GM19372 (cell line): ENCODE measurements around the gene DGAT2.

ENCODE experiments used
- ATAC-seq: cut with Tn5 transposase; IDR thresholded peaks from one replicate; pipeline ENCODE4 v1.9.1; 2021; ENCODE audit warnings: mild to moderate bottlenecking, low read depth, moderate library complexity; ENCODE audit not compliant: unreplicated experiment

The DGAT2 gene

DNA sequence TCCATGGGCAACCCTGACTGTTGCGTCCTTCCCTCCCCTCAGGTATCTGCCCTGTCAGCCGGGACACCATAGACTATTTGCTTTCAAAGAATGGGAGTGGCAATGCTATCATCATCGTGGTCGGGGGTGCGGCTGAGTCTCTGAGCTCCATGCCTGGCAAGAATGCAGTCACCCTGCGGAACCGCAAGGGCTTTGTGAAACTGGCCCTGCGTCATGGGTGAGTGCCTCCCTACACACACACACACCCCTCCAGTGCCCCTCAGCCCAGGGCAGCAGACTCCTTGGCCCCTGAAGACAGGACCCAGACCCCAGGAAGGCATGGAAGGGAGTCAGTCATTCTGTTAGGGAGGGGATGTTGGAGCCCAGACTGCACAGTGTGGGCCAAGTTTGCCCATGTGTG lies 28.5 kb downstream of the DGAT2 start:
- ATAC-seq = no peak

- ATAC-seq = no peak
Observed at GRCh38 chr11:75797792-75798191, 29.2 kb downstream of the DGAT2 start.

- no peak for ATAC-seq
Observed at GRCh38 chr11:75800136-75800675, 31.6 kb downstream of the DGAT2 start.

DNA sequence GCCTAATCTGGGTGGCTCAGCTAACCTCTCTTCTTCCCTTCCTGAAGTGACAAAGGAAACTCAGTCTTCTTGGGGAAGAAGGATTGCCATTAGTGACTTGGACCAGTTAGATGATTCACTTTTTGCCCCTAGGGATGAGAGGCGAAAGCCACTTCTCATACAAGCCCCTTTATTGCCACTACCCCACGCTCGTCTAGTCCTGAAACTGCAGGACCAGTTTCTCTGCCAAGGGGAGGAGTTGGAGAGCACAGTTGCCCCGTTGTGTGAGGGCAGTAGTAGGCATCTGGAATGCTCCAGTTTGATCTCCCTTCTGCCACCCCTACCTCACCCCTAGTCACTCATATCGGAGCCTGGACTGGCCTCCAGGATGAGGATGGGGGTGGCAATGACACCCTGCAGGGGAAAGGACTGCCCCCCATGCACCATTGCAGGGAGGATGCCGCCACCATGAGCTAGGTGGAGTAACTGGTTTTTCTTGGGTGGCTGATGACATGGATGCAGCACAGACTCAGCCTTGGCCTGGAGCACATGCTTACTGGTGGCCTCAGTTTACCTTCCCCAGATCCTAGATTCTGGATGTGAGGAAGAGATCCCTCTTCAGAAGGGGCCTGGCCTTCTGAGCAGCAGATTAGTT lies 32.3 kb downstream of the DGAT2 start:
- no peak for ATAC-seq

DNA sequence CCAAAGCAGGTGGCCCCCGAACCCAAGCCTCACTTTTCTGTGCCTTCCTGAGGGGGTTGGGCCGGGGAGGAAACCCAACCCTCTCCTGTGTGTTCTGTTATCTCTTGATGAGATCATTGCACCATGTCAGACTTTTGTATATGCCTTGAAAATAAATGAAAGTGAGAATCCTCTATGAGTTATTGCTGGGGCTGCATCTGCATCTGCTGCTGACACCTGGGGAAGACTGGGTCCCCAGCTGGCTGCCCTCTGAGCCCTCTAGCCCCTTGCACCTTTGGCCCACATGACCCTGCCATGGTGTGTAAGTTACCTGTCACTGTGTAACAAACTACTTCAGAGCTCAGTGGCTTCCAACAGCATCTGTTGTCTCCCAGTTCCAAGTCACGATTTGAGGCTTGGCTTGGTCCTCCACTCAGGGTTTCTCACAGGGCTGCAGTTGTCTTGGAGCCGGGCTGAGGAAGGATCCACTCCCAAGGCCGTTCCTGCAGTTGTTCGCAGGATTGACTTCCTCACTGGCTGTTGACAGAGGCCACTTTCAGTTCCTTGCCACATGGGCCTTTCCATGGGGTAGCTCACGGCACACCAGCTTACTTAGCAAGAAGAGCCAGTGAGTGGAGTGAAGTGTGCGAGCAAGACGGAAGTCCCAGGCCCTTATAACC lies 32.9 kb downstream of the DGAT2 start:
- no peak for ATAC-seq

DNA sequence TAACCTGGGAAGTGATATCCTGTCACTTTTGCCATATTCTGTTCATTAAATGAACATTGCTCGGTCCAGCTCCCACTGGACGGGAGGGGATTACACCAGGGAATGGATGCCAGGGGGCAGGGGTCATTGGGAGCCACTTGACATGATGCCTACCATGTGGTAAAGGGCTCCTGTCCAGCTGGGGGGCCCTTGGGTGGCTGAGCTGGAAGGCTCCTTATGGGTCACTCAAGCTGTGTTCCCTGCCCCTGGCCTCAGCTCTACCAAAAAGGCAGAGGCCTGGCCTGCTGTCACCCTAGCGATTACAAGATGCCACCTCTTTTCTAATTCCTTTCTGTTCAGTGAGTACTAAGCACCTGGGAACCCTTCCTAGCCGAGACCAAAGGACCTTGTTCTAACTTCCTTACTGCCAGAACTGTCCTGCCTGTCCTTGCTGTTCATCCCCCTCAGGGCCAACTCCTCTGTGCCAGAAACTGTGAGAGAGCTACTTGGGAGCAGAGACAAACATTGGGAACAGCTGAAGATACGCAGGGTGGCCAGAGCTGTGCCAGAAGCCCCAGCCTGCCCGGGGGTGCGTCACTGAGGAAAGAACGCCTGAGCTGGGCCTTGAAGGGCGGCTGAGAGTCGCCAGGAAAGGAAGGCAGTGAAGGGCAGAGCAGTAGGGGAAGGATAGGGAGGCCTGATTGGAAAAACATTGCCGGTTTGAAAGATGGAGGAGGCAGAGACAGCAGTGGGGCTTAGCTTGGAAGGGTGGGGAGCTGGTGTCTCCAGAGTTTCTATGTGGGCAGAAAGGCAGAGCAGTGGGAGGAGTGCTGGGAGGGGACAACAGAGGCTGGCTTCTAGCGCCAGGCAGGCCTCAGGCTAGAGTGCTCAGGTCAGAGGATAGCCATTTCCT lies 33.7 kb downstream of the DGAT2 start:
- no peak for ATAC-seq

DNA sequence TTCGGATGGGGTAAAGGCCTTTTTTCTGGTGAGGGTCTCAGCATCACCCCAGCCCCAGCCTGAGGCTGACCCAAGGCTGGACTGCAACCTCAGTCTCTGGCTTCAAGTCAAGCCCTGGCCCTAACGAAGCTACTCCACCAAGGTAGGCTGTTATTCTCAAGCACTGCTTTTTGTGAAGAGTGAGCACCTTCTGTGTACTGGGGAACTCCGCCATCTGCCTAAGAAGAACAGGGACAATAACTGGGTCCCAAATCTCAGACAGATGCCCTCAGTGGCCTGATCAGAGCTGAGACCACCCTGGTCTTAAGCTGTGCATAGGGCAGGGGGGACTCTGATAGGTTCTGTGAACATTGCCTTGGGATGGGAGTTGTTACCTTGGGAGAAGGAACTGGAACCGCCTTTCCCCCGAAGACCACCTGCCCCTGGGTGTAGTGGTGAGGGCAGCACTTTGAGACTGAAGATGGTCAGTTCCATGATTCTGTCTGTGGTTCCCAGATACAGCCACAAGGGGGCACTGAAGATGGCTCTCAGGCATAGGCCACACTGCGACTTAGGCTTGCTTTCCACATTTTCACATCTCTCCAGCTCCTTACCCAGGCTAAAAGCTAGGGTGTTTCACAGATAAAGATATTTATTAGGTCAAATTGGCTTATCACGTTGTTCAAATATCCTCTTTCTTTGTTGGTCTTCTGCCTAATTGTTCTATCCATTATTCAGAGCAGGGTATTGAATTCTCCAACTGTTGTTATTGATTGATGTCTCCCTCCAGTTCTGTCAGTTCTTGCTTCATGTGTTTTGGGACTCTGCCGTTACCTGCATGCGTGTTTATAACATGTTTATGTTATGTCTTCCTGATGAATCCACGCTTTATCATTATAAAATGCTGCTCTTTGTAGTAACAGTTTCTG lies 34.6 kb downstream of the DGAT2 start:
- ATAC-seq = peak; percentile 61

DNA sequence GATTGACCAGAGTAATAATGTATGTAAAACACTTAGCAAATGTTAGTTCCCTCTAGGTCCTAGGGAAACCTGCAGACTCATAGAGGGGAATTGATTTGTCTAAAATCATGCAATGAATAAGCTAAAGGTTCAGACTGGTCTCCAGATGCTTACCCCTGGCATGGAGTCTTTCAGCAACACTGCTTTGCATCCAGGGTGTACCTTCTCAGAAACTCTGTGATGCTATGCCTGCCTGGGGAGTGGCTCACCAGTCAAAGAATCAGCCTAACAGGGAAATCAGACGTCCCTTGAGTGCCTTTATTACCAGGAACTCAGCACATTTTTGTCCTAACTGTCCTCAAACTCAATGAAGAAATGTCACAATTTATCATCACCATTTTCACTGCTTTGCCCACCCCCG lies 40.5 kb downstream of the DGAT2 start:
- no peak for ATAC-seq

DNA sequence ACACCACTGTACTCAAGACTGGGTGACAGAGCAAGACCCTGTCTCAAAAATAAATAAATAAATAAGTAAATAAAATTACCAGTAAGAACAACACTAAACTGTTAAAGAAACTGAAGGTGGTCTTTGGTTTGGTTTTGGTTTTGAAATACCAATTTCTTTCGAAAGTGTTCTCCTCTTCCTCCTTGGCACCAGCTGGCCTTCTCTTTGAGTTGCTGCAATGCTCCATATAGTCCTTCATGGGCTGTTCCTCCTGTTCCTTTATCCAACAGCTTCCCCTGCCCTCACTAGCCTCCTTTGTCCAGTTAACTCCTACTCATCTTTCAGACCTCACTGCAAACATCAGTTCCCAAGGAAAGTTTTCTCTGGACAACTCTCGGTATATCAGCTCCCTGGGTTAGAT lies 41.4 kb downstream of the DGAT2 start:
- no peak for ATAC-seq

GRCh38 chr11:75810637-75811390 lies 42.2 kb downstream of the DGAT2 start:
- no peak for ATAC-seq

GRCh38 chr11:75811485-75811884 lies 42.9 kb downstream of the DGAT2 start:
- ATAC-seq = no peak

DNA sequence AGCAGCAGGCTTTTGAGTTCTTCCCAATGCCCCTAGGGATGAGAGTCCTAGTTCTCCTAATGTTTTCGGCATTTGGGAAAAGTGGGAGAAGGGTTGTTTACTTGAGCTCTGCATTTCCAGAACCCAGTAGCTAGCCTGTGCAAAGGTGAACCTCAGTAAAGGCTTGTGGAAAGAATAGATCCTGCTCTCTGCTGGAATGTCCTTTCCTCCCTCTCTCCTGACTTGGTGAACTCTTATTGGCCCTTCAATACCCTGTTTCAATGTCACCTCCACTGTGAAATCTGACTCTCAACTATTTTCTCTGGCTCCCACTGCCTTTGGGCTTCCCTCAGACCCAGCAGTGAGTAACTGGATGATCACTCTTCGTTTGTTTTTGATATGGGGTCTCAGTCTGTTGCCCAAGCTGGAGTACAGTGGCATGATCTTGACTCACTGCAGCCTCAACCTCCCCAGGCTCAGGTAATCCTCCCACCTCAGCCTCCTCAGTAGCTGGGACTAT lies 44.0 kb downstream of the DGAT2 start:
- ATAC-seq = no peak

DNA sequence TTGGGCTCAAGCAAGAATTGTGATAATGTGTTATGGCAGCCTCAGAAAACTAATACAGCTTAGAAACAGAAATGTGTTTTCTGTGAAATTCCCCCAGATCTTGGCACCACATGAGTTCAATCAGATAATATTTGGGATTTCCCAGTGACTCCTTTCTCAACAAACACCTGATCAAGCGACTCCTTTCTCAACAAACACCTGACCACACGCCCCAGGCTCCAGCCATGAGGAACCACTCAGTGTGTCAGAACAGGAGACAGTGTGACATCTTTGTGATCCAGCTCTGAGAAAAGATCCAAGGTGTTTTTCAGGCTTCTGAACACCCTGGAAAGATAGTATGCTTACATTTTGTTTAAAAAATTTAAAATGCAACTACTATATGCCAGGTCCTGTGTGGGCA lies 44.5 kb downstream of the DGAT2 start:
- no peak for ATAC-seq

GRCh38 chr11:75813622-75814039 lies 45.1 kb downstream of the DGAT2 start:
- ATAC-seq = no peak

DNA sequence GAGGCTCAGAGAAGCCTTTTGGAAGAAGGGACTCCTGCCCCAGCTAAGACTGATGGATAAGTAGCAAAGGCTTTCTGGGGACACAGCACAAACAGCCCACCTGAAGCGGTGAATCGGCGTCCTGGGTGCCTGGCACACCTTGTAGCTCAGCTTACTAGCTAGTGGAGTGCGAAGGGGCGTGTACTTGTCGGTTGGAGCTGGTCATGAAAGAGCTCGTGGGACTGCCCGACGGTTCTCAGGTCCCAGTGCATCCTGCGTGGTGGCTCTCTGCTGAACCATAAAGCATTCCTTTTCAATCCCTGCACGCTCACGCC lies 45.7 kb downstream of the DGAT2 start:
- peak; percentile 26 for ATAC-seq

GRCh38 chr11:75814677-75815344 lies 46.2 kb downstream of the DGAT2 start, which contains the start of gene UVRAG:
TSS of gene UVRAG (plus strand) at chr11:75815210. CDS start at chr11:75815408, 198 bp downstream.
- peak; percentile 77 for ATAC-seq

- peak; percentile 27 for ATAC-seq
Observed at GRCh38 chr11:75815345-75816168, 47.0 kb downstream of the DGAT2 start.
